Osteoblast (primary cell): Measurements from ENCODE around the gene RNF138. TPM values are rescaled to one million over a fixed set of nuclear protein-coding genes. Genes with fewer than 3 reads are reported as not detected.
A peak's percentile ranks its signal among the peaks of the same experiment; 100 is the strongest.

ENCODE experiments used
- DNase-seq: peaks from one replicate; pipeline ENCODE4 v3.0.0; 2011; ENCODE audit warnings: low spot score, mixed read lengths; ENCODE audit not compliant: insufficient read length; ENCODE audit errors: missing footprints
- H2AFZ ChIP-seq: 2 replicates; pipeline ENCODE4 v1.6.0; 2011; ENCODE audit warnings: mild to moderate bottlenecking, low read length
- H3K27ac ChIP-seq: 2 replicates; pipeline ENCODE4 v1.5.1; 2011; ENCODE audit warnings: mild to moderate bottlenecking, low read depth, low read length, moderate library complexity
- H3K27me3 ChIP-seq: 2 replicates; pipeline ENCODE4 v1.6.0; 2012; ENCODE audit warnings: mild to moderate bottlenecking, control low read depth, inconsistent platforms, low read length, moderate library complexity; ENCODE audit not compliant: insufficient read depth
- H3K36me3 ChIP-seq: 2 replicates; pipeline ENCODE4 v1.5.1; 2011; ENCODE audit warnings: mild to moderate bottlenecking, low read length, control low read depth, moderate library complexity; ENCODE audit not compliant: insufficient read depth
- H3K4me1 ChIP-seq: 2 replicates; pipeline ENCODE4 v1.5.1; 2011; ENCODE audit warnings: mild to moderate bottlenecking, low read length, control low read depth, moderate library complexity; ENCODE audit not compliant: insufficient read depth
- H3K4me2 ChIP-seq: 2 replicates; pipeline ENCODE4 v1.6.0; 2011; ENCODE audit warnings: mild to moderate bottlenecking, low read length; ENCODE audit not compliant: insufficient read depth
- H3K4me3 ChIP-seq: fragments of 200-600 bp; sonication (generic); 3 replicates; pipeline ENCODE4 v1.5.1; 2012; ENCODE audit warnings: mild to moderate bottlenecking, low read length, inconsistent platforms; ENCODE audit not compliant: insufficient read depth
- H3K79me2 ChIP-seq: 2 replicates; pipeline ENCODE4 v1.6.0; 2012; ENCODE audit warnings: mild to moderate bottlenecking, low read length, control low read depth, inconsistent platforms; ENCODE audit not compliant: insufficient read depth
- H3K9me3 ChIP-seq: 2 replicates; pipeline ENCODE4 v1.5.1; 2011; ENCODE audit warnings: low read depth, low read length, control low read depth
- H4K20me1 ChIP-seq: 2 replicates; pipeline ENCODE4 v1.6.0; 2012; ENCODE audit warnings: mild to moderate bottlenecking, low read length, control low read depth; ENCODE audit not compliant: insufficient read depth
- total RNA-seq: library from RNA; depleted of rRNA; stranded (reverse); fragments of >200 nt; gene quantifications from 2 replicates; pipeline ENCODE4 v1.2.3, GENCODE V29; 2012
- TF ChIP-seq, protein P1 (sequence below): IDR thresholded peaks from 2 replicates; pipeline ENCODE4 v1.5.1; 2011; ENCODE audit warnings: mild to moderate bottlenecking, low read depth, low read length, moderate library complexity; ENCODE audit errors: extremely low read depth

RNF138 gene
- total RNA-seq, 1 donor = 21.4 TPM

- no peak for DNase-seq
- H3K4me3 ChIP-seq = no peak overlapping the region
- no peaks in the 10 kb centered on the region for H3K4me1 ChIP-seq
- H3K36me3 ChIP-seq = no peaks in the 10 kb centered on the region
- no peak overlapping the region for H2AFZ ChIP-seq
- H3K4me2 ChIP-seq = no peak overlapping the region
- no peak overlapping the region for H3K27ac ChIP-seq
- H4K20me1 ChIP-seq = no peaks in the 10 kb centered on the region
- H3K9me3 ChIP-seq = no peaks in the 10 kb centered on the region
- H3K79me2 ChIP-seq = no peaks in the 10 kb centered on the region
- TF ChIP-seq, protein P1, sequence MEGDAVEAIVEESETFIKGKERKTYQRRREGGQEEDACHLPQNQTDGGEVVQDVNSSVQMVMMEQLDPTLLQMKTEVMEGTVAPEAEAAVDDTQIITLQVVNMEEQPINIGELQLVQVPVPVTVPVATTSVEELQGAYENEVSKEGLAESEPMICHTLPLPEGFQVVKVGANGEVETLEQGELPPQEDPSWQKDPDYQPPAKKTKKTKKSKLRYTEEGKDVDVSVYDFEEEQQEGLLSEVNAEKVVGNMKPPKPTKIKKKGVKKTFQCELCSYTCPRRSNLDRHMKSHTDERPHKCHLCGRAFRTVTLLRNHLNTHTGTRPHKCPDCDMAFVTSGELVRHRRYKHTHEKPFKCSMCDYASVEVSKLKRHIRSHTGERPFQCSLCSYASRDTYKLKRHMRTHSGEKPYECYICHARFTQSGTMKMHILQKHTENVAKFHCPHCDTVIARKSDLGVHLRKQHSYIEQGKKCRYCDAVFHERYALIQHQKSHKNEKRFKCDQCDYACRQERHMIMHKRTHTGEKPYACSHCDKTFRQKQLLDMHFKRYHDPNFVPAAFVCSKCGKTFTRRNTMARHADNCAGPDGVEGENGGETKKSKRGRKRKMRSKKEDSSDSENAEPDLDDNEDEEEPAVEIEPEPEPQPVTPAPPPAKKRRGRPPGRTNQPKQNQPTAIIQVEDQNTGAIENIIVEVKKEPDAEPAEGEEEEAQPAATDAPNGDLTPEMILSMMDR = no peak
- H3K27me3 ChIP-seq = no peaks in the 10 kb centered on the region
Measured at GRCh38 chr18:32067375-32068167, 24.1 kb upstream of the RNF138 start.

DNA sequence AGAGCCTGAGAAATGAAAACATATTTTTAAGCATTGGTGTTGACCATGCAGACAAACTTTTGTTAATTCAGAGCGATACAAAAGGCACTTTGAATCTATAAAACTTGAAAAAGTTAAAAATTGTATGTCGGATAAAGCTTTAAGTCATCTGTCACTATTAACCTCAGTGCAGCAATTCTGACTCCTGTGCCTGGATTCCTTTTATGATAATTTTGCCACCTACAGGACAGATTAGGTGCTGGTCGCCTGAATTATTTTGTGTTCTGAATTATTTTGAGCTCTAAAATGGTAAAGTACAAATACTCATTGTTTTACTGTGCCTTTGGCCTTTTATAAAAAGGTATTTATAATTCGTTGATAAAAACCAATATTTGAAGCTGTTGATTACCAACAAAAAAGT, 19.4 kb upstream of the RNF138 start:
- Histone ChIP-seq H3K79me2 (no peaks in the 10 kb centered on the region), H3K27me3 (no peaks in the 10 kb centered on the region), H3K4me2 (no peak overlapping the region), H3K4me1 (no peaks in the 10 kb centered on the region), H3K9me3 (no peaks in the 10 kb centered on the region), H3K27ac (no peak overlapping the region), H2AFZ (no peak overlapping the region), H3K36me3 (no peaks in the 10 kb centered on the region), H4K20me1 (no peaks in the 10 kb centered on the region), H3K4me3 (no peak overlapping the region)
- no peak for DNase-seq
- TF ChIP-seq, protein P1 = peak; percentile 41

GRCh38 chr18:32074206-32074605, 17.5 kb upstream of the RNF138 start:
- H3K79me2 ChIP-seq = no peaks in the 10 kb centered on the region
- TF ChIP-seq, protein P1 = no peak
- no peak overlapping the region for H3K4me3 ChIP-seq
- H3K36me3 ChIP-seq = no peaks in the 10 kb centered on the region
- H4K20me1 ChIP-seq = no peaks in the 10 kb centered on the region
- H3K9me3 ChIP-seq = no peaks in the 10 kb centered on the region
- no peak overlapping the region for H2AFZ ChIP-seq
- no peaks in the 10 kb centered on the region for H3K4me1 ChIP-seq
- no peak overlapping the region for H3K27ac ChIP-seq
- no peak overlapping the region for H3K4me2 ChIP-seq
- DNase-seq = no peak
- H3K27me3 ChIP-seq = no peaks in the 10 kb centered on the region

- Histone ChIP-seq H3K79me2 (no peaks in the 10 kb centered on the region), H2AFZ (no peak overlapping the region), H4K20me1 (no peaks in the 10 kb centered on the region), H3K4me1 (no peaks in the 10 kb centered on the region), H3K4me2 (no peak overlapping the region), H3K4me3 (no peak overlapping the region), H3K27me3 (no peaks in the 10 kb centered on the region), H3K9me3 (no peaks in the 10 kb centered on the region), H3K36me3 (no peaks in the 10 kb centered on the region), H3K27ac (no peak overlapping the region)
- no peak for DNase-seq
- TF ChIP-seq, protein P1 = no peak
Measured at GRCh38 chr18:32078845-32079244, 12.8 kb upstream of the RNF138 start.
